Stomach smooth muscle (tissue), 2 donors: Measurements from ENCODE around the gene TMC6.

Source experiments
- H3K27ac ChIP-seq: one replicate; pipeline ENCODE4 v1.7.0; 2013; ENCODE audit warnings: mild to moderate bottlenecking, low read length, inconsistent platforms
- H3K27me3 ChIP-seq, 2 donors: one replicate each; pipeline ENCODE4 v1.7.0; 2013; ENCODE audit warnings: low read length in 2 of 2; ENCODE audit not compliant: insufficient read depth in 2 of 2, control insufficient read depth in 1 of 2
- H3K36me3 ChIP-seq, 2 donors: one replicate each; pipeline ENCODE4 v1.7.0; 2013; ENCODE audit warnings: low read length in 2 of 2; ENCODE audit not compliant: control insufficient read depth in 2 of 2, insufficient read depth in 2 of 2
- H3K4me1 ChIP-seq: one replicate; pipeline ENCODE4 v1.7.0; 2013; ENCODE audit warnings: low read length; ENCODE audit not compliant: control insufficient read depth, insufficient read depth
- H3K4me3 ChIP-seq, 2 donors: one replicate each; pipeline ENCODE4 v1.7.0; 2013; ENCODE audit warnings: low read length in 2 of 2
- H3K9ac ChIP-seq, 2 donors: one replicate each; pipeline ENCODE4 v1.7.0; 2013; ENCODE audit warnings: low read length in 2 of 2, mild to moderate bottlenecking in 1 of 2
- H3K9me3 ChIP-seq, 2 donors: one replicate each; pipeline ENCODE4 v1.7.0; 2013; ENCODE audit warnings: low read length in 2 of 2; ENCODE audit not compliant: control insufficient read depth in 2 of 2
- donor health status: healthy.
- donor health status: Pancreatic carcinoma.

TMC6 gene

GRCh38 chr17:78170692-78171590, 42.4 kb upstream of the TMC6 start:
- Histone ChIP-seq H3K4me1 (peaks cover 61% of the 10 kb centered on the region), H3K9me3 (no peaks in the 10 kb centered on the region), H3K27me3 (no peaks in the 10 kb centered on the region), H3K9ac (no peak overlapping the region), H3K4me3 (no peak overlapping the region), H3K36me3 (peaks cover 0 to 2% of the 10 kb centered on the region in 2 donors), H3K27ac (no peak overlapping the region)

GRCh38 chr17:78168903-78169793, 40.6 kb upstream of the TMC6 start:
- H3K4me1 ChIP-seq: peaks cover 43% of the 10 kb centered on the region
- peak overlapping the region; percentile 74 for H3K27ac ChIP-seq
- peak overlapping the region; percentile 60 to 64 for H3K9ac ChIP-seq
- peak overlapping the region; percentile 58 to 79 for H3K4me3 ChIP-seq
- no peaks in the 10 kb centered on the region for H3K9me3 ChIP-seq
- H3K27me3 ChIP-seq: no peaks in the 10 kb centered on the region
- peaks cover 0 to 2% of the 10 kb centered on the region in 2 donors for H3K36me3 ChIP-seq

DNA sequence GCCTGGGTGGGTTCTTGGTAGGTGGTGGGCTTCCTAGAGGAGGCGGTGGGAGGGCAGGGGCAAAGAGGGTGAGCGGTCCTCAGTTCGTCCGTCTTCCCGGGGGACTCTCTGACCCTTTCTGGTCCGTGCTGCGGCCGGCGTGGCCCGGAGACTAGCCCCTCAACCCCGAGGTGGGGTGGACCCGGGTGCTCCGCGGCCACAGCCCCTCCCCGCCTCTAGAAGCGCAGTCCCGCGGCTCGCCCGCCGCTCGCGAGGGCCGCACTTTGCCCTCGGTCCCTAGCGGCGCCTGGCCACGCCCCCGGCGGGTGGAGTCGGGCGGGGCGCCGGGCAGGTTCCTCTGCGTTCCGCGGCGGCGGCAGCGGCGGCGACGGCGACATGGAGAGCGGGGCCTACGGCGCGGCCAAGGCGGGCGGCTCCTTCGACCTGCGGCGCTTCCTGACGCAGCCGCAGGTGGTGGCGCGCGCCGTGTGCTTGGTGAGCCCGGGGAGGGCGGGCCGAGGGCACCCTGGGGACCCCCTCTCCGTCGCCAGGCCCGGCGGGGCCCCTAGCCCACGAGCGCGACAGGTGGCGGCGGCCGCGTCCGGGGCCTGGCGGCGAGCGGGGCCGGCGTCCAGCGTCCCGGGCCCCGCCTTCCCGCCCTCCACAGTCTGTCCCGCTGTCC, 39.8 kb upstream of the TMC6 start, which contains the start of gene SYNGR2:
TSS of gene SYNGR2 (plus strand) at position 340 of the 661 bp plus-strand sequence. CDS start at position 376, 36 bp downstream.
- peak within 1 kb of the TSS; percentile 74 for H3K27ac ChIP-seq
- peaks cover 0 to 2% of the 10 kb centered on the region in 2 donors for H3K36me3 ChIP-seq
- H3K4me3 ChIP-seq: peak within 1 kb of the TSS; percentile 58 to 79
- H3K9me3 ChIP-seq: no peaks in the 10 kb centered on the region
- peak within 1 kb of the TSS; percentile 64 to 83 for H3K9ac ChIP-seq
- peaks cover 36% of the 10 kb centered on the region for H3K4me1 ChIP-seq
- H3K27me3 ChIP-seq: no peaks in the 10 kb centered on the region

GRCh38 chr17:78166416-78166815, 37.9 kb upstream of the TMC6 start:
- Histone ChIP-seq H3K4me3 (no peak overlapping the region), H3K27ac (no peak overlapping the region), H3K9ac (no peak overlapping the region)

DNA sequence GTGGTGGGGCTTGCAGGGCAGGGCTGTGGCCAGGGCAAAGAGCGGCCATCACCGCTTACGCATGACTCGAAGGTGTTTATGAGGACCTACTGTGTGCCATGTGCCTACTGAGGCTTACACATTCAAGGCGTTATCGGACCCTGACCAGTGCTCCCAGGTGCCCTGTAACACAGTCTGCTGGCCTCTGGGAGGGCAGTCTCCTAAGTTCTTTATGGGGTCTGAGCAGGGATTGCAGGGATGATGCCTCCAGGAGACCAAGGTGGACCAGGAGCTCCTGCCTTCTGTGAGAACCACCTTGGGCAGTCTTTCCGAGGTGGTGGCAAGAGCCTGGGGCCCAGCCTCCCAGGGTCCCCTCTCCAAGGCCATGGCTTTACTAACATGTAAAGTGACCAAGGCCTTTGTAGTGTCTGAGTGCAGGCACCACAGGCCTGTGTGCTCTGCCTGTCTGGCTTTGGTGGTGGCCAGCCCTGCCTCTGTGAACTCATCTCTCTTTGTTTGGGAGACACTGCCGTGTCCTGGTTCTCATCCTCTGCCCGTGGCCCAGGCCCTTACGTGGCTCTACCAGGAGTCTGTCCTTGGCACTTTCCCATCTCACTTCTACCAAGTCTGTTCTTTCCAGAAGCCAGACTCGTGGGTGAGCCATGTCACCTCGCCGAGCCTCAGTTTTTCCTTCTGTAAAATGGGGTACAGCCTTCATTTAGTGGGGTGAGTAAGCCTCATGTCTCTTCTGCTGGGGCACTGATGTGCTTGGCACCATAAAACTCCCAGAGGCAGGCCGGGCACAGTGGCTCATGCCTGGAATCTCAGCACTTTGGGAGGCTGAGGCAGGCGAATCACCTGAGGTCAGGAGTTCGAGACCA, 36.4 kb upstream of the TMC6 start:
- Histone ChIP-seq H3K9me3 (no peaks in the 10 kb centered on the region), H3K36me3 (no peaks in the 10 kb centered on the region), H3K9ac (no peak overlapping the region), H3K4me3 (no peak overlapping the region), H3K27ac (no peak overlapping the region), H3K27me3 (no peaks in the 10 kb centered on the region), H3K4me1 (peaks cover 9% of the 10 kb centered on the region)

More at GRCh38 chr17:78166416-78166815, 37.9 kb upstream of the TMC6 start:
- H3K4me1 ChIP-seq: peaks cover 16% of the 10 kb centered on the region
- peaks cover 0 to 2% of the 10 kb centered on the region in 2 donors for H3K36me3 ChIP-seq
- H3K27me3 ChIP-seq: no peaks in the 10 kb centered on the region
- H3K9me3 ChIP-seq: no peaks in the 10 kb centered on the region

DNA sequence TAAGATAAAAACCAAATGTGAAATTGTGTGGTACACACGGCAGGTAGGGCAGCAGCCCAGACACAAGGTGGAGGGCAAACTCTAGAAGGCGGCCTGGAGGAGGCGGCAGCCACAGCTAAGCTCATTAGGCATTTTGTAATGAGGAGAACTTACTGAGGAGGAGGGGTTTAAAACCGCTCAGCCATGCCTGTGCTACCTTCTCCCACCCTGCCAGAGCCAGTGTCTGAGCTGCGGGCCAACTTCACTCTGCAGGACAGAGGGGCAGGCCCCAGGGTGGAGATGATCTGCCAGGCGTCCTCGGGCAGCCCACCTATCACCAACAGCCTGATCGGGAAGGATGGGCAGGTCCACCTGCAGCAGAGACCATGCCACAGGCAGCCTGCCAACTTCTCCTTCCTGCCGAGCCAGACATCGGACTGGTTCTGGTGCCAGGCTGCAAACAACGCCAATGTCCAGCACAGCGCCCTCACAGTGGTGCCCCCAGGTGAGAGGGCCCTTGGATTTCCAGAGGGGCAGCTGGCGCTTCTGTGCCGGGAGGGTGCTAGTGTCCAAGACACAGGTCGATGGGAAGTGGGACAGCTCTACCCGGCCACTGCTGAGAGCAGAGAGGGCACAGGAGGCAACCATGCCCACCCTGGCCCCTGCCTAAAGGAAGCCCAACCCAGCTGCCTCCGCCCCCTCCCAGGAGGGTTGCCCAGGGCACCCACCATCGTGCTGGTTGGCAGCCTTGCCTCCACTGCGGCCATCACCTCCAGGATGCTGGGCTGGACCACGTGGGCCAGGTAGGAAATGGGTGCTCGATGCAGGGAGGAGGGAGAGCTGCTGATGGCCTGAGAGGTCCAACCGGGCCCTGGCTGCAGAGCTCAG, 35.6 kb upstream of the TMC6 start:
- no peak overlapping the region for H3K27ac ChIP-seq
- H3K9me3 ChIP-seq: no peaks in the 10 kb centered on the region
- no peak overlapping the region for H3K4me3 ChIP-seq
- peaks cover under 1% of the 10 kb centered on the region for H3K4me1 ChIP-seq
- H3K36me3 ChIP-seq: no peaks in the 10 kb centered on the region
- H3K9ac ChIP-seq: no peak overlapping the region
- no peaks in the 10 kb centered on the region for H3K27me3 ChIP-seq

DNA sequence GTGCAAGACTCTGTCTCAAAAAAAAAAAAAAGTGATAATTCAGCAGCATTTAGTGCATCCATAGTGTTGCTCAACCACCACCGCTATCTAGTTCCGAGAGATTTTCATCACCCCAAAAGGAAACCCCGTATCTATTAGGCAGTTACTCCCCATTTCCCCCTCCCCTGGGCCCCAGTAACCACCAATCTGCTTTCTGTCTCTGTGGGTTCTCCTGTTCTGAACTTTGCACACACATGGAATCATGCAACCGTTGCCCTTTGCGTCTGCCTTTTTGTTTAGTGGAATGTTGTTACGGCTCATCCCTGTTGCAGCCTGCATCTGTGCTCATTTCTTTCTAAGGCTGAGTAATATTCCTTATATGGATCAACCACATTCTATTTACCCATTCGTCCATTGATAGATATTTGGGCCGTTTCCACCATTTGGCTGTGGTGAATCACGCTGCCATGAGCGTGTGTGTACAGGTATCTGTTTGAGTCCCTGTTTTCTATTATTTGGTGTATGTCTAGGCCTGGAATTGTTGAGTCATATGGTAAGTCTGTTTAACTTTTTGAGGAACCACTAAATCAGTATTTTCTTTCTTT, 31.1 kb upstream of the TMC6 start:
- H3K4me1 ChIP-seq: no peaks in the 10 kb centered on the region
- no peak overlapping the region for H3K4me3 ChIP-seq
- H3K27ac ChIP-seq: no peak overlapping the region
- H3K9ac ChIP-seq: no peak overlapping the region
- no peaks in the 10 kb centered on the region for H3K27me3 ChIP-seq
- H3K9me3 ChIP-seq: no peaks in the 10 kb centered on the region
- no peaks in the 10 kb centered on the region for H3K36me3 ChIP-seq

- Histone ChIP-seq H3K27me3 (no peaks in the 10 kb centered on the region), H3K9me3 (no peaks in the 10 kb centered on the region), H3K4me1 (no peaks in the 10 kb centered on the region), H3K27ac (no peak overlapping the region), H3K9ac (no peak overlapping the region), H3K36me3 (no peaks in the 10 kb centered on the region), H3K4me3 (no peak overlapping the region)
Measured at GRCh38 chr17:78154903-78155811, 26.6 kb upstream of the TMC6 start.
